IMR-90 (cell line): ENCODE data around the gene HDGFL2.

Experiments used
- CEBPB ChIP-seq: IDR thresholded peaks from 2 replicates; pipeline ENCODE4 v1.6.1; 2012; ENCODE audit warnings: low read depth, low read length, improper control_type of control experiment
- CTCF ChIP-seq: conservative IDR thresholded peaks from 2 replicates; pipeline ENCODE4 v1.5.1; 2012; ENCODE audit warnings: mild to moderate bottlenecking, low read depth, low read length, improper control_type of control experiment
- POLR2A ChIP-seq: IDR thresholded peaks from 2 replicates; pipeline ENCODE4 v1.6.1; 2012; ENCODE audit warnings: mild to moderate bottlenecking, low read depth, low read length
- RAD21 ChIP-seq: IDR thresholded peaks from 2 replicates; pipeline ENCODE4 v1.6.1; 2012; ENCODE audit warnings: low read length, improper control_type of control experiment

DNA sequence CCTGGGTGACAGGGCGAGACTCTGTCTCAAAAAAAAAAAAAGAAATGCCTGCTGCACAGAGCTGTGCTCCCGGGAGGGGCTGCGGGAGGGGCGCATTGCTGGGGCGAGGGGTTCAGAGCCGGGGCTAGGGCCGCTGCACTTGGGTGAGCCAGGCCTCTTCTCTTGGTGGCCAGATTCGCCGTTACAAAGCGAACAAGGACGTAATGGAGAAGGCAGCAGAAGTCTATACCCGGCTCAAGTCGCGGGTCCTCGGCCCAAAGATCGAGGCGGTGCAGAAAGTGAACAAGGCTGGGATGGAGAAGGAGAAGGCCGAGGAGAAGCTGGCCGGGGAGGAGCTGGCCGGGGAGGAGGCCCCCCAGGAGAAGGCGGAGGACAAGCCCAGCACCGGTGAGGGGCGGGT, 27.2 kb downstream of the HDGFL2 start:
- TF ChIP-seq CEBPB (no peak), CTCF (no peak), RAD21 (no peak), POLR2A (no peak)
